GM19463 (cell line): ENCODE results near the gene SELENOS.
"Not testable (repeated sequence)": the region's sequence is repeated elsewhere in the genome, so short reads cannot be mapped to it uniquely, and the experiment has no call there.

Experiments
- ATAC-seq: cut with Tn5 transposase; IDR thresholded peaks from one replicate; pipeline ENCODE4 v1.9.1; 2021; ENCODE audit warnings: mild to moderate bottlenecking, moderate library complexity; ENCODE audit not compliant: unreplicated experiment

The SELENOS gene

DNA sequence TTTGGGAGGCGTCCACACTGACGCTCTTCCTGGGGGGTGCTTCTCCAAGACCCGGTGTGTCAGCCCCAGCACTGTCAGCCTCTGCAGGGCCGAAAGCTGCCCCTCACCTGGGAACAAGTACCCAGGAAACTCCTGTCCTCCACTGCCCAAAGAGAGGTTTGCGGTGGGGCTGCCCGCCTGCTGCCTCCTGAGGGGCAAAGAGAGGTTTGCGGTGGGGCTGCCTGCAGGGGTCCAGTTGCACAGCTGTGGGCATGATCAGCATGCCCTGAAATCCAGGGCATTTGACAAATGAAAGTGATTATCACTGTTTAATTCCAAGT lies 32.8 kb upstream of the SELENOS start:
- ATAC-seq = no peak

DNA sequence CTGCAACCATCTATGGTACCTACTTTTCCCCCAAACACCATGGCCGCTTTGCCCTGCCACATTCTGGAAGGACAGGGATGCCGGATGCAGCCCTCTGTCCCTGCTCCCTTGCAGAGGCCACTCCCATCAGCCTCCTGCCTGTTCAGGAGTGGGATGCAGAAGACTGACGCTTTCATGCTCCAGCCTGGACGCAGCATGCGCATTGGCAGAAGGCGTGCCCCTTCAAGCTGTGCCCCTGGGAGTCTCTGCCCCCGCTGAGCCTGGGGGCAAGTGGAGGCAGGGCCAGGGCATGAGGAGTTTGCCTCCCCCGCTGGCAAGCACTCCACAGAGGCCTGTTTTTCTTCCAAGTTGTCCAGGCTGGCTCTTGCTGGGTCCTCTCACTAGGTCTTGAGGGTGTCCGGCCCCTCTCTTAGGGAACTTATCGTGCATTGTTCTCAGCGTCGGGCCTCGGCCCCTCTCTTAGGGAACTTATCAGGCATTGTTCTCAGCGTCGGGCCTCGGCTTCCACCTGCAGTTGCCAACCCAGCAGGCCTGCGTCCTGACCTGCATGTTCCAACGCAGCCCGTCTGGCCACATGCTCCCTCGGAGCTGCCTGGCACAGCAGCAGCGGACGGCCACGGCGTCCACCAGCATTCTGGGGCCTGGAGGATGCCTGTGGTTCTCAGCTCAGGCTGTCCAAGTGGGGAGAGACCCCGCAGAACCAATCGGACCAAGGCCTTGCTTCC lies 32.3 kb upstream of the SELENOS start:
- ATAC-seq = no peak

DNA sequence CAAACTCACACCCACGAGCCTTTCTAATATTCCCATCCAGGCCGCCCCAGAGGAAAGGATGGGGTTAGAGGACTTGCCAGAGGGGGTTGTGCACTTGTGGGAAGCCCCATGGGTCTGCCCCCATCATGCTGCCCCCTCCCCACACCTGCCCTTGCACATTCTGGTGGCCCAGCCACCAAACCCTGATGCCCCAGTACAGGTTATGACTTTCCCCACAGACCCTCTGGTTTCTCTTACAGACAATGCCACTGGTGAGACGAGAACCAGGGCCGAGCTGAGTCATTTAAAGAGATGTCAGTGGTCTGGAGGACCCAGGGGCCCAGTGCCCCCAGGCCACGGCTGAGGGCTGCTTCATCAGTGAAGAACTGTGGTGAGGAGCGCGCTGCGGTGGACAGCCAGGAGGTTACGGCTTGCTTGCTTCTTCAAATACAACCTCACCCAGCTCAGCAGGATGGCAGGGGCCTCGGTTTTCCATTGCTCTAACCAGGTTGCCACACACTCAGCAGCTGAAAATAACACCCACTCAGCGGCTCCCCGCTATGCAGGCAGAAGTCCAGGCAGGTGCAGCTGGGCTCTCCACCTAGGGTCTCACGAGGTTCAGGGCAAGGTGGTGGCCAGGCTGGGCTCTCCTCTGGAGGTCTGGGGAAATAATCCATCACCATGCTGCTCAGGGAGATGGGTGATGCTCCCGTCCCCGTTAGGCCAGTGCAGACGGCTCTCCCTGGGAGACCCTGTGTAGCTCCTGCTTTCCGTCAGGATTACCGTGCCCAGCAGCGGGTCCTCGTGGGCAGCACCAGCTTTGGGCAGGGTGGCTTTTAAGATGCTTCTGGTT lies 31.5 kb upstream of the SELENOS start:
- ATAC-seq = no peak

DNA sequence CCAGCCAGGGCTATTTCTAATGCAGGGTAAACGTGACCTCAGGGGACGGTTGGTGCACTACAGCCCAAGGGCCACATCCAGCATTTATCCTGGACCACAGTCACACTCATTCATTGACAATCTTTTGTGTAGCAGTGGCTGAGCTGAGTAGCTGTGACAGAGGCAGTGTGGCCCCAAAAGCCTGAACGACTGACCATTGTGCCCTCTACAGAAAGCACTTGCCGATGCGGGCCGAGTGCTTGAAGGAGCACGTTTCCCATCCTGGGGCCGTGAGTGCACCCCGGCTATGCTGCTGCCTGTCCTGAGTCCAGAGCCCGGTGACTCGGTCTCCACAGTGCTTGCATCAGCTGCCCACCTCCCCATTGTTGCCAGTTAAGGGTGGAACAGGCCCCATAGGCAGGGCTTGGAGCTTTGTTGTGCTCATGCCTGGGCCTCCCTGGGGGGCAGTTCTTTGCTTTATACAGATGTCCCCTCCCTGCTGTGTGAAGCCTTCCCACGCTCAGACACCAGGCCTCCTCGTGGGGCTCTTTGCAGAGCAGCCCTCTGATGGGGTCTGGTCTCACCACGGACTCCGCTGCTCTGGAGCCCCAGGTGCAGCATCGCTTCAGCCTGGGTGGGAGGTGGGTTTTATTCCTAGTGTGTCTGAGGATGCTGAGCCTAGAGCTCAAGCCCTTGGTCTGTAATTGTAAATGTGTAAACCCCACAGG lies 30.8 kb upstream of the SELENOS start:
- no peak for ATAC-seq

DNA sequence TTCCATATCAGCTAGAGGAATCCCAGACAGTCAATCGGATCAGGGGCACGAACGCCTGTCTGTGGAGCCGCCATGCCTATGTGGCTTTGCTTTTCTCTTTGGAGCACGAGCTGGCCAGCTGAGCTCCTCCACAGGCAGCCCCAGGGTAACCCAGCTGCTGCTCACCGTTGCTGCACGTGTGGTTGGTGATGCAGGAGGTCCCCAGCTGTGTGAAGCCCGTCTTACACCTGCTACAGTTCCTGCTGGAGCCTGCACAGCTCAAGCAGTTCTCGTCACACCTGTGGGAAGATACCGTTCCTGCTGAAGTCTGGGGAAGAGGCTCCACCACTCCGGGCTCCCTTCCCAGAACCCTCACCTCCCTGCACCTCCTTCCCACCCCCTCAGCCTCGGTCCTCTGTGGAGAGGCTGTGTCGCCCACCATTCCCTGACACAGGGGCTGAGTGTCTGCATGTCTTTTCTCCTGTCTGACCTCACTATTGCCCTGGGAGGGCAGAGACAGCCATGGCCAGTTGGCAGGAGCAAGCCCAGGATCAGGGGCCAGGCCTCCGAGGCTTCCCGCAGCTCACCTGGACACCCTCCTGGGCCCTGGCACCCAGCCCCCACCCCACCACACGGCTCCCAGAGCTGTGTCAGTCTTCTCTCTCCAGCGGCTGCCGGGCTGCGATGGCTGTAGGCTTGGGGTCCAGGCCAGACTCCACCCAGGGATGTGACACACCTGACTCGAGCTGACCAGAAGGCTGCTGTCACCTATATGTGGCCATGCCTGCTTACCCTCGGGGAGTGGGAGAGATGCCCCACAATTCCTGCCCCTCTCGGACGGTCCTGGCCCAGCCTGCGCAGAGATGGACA lies 30.0 kb upstream of the SELENOS start:
- no peak for ATAC-seq

DNA sequence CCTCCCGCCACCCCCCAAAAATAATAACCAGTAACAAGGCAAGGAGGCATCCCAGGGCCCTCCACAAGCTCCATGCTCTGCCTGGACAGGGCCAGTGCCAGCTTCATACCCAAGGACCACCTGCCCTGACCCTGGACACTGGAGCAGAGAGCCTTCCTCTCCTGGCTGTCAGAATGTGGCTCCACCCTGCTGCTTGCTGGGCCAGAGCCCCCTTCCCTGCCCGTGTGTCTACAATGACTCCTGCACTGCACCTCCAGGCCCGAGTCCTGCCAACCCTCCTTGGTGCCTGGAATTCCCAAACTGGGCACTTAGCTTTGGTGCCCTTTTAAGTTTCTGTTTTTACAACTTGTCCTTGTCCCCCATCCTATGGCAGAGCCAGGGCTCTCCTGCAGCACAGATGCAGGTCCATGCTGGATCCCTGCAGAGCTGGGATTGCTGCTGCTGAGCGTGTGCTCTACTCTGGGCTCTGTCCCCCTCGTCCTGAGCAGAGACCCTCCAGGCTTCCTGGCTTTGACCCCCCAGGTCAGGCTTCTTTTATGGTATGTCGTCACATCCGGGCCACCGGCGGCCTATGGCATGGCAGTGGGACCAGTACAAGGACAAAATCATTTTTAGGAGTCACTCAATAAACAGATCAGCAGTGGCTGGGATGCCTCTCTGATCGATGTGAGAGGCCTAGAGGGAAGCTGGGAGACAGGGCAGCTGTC lies 29.2 kb upstream of the SELENOS start:
- no peak for ATAC-seq

DNA sequence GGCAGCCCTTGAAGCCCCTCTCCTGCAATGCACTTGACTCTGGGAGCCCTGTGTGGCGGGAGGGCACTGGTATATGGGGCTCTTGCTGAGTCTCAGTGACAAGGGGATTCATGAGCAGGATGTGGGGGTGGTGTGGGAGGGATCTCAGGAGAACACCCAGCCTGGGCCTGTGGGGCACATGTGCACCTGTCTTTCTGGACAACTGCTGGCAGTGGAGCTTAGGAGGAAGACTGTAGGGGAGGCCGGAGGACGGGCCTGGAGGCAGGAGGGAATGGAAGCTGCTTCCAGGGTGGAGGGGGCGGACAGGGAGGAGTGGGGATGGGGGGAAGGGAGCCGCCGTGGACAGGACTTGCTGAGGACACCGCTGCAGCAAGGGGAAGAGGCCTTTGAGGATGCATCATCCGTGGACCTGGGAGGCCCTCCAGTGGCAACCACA lies 28.6 kb upstream of the SELENOS start:
- ATAC-seq = no peak

DNA sequence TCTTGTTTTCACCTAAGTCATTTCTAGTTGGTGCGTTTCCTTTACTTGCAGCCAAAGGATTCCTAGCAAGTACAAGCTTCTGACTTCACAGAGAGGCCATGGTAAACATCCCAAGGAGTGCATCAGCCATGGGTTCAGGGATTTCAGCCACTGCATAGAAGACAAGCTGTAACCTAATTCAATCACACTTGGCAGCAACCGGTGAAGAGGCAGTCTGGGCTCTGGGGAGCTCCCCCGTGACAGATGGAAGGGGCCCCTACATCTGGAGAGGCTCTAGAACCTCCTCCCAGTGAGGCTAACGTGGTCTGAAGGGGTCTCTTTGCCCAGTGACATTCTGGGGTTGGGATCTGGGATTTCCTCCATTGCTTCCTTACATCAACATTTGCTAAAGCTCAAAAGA lies 26.1 kb upstream of the SELENOS start:
- ATAC-seq = no peak

DNA sequence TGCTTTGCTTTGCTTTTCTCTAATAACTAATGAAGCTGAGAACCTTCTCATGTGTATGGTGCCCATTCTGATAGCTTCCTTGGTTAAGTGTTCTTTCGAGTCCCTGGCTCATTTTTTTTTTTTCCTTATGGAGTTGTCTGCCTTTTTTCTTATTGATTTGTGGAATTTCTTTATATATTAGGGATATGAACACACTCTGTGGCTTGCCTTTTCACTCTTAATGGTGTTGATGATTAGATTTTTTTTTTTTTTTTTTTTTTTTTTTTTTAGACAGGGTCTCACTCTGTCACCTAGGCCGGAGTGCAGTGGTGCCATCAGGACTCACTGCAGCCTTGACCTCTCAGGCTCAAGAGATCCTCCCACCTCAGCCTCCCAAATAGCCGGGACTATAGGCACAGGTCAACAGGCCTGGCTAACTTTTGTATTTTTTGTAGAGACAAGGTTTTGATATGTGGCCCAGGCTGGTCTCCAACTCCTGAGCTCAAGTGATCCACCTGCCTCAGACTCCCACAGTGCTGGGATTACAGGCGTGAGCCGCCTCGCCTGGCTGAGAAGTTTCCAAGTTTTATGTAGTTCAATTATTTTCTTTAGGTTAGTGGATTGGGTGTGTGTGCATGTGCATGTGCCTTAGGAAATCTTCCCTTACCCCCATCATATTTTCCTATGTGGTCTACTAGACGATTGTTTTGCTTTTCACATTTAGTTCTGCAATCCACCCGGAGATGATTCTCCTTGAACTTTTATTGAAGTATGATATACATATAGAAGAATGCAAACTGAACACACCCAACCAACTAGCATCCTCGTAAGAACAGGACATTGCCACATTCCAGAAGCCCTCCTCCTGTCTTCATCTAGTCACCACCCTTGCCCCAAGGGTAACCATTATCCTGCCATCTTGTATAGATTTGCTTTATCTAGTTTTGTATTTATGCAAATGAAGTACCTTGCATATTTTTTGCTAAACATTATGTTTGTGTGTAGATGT lies 19.4 kb upstream of the SELENOS start:
- ATAC-seq = no peak

DNA sequence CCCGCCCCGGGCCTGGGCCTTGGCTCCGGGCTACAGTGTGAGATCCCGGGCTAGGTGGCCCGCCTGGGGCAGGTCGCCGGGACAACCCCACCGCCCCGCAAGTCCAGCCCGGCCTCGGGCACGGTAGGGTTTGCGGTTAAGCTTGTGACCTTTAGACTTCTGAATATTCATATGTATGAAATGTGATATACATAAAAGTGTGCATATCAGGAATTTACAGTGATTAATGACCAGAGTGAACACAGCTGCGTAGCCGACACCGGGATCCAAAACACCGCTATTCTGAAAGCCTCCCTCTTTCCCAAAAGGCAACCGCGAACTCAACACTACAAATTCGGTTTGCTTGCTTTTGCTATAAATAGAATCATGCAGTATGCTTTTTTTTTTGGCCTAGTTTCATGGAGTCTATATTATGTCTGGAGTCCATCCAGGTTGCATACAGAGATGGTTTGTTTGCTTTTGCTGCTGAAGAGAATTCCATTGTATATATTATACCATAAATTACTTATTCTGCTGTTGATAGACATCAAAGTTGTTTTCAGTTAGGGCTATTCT lies 18.4 kb upstream of the SELENOS start:
- ATAC-seq = no peak

DNA sequence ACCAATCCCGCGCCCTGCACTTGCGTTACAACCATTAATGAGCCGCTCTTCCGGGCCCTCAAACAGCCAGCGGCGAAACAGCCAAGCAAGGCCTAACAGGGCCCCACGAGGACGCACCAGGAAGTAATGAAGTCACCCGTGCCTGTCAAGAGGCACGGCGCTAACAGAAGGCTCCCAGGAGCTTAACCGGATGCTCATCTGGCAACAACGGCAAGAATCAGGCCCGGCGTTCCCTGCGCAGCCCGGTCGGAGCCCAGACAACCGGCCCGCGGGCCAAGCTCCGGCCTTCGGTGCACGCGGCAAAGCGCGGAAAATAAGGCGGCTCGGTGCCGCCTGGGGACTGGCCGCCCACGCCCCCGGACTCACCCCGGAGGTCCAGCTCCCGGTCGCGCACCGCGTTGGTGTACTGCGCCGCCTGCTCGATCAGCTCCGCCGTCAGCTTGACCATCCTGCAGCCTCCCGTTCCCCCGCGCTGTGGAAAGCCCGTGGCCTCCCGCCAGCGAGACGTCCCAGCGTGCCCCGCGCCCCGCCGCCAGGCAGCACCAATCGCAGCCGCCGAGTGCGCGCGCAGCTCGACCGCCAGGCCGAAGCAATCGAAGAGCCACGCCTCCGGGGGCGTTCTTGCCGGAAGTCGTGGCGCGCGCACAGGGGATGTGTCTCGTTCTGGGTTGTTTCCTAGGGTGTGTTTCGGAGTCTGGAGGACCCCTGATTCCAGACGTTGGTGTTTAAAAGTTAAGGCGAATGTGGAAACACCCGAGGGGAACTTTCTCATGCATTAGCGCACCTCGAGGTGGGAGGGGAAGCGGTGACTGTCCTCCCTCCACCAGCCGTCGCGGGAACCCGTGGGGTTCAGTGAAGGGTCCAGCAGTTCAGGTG lies 17.7 kb upstream of the SELENOS start, which contains the start of gene SNRPA1:
SNRPA1 (minus strand) TSS at position 518 of the 876 bp plus-strand sequence; CDS start at position 448, 70 bp downstream.
- ATAC-seq = peak; percentile 71

DNA sequence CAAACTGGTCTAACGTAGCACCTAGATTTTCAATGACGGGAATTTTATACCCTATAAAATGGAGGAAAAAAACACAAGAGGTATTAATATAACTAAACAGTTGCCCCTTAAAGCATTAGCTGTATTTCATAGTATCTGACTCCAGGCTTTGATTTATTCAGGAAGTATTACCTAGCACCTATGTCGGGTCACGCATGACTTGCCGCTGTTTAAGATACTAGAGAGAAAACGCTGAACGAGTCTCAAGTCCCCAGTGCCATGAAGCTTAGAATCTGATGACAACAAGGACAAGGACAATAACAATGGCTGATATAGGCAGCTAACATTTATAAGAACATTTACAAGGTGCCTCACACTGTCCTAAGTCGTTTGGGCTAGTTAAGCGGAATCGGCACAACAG lies 15.8 kb upstream of the SELENOS start:
- no peak for ATAC-seq

DNA sequence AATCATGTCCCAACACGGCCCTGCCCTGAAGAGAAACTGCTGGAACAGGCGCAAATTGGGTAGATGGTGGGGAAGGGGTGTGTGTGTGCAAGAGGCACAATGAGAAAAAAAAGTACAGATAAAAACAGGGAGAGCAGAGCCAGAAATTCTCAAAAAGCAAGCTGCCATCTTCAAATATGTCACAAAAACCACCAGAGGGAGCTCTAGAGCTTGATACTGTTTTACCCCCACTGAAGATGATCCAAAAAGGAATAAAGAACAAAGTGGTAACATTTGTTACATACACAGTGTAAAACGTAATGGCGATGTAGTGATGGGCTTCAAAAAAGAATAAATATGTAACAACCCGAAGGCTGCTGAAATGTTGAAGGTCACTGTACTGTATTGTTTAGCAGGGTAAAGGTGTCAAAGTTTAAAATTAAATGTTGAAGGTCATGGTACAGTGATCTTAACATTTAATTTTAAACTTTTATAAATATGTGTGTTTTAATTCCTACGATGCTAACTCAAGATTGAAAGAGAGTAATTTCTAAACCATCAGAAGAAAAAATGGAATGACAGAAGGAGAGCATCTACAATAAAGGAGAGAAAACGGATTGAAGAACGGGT lies 11.7 kb upstream of the SELENOS start:
- ATAC-seq = peak; percentile 41

DNA sequence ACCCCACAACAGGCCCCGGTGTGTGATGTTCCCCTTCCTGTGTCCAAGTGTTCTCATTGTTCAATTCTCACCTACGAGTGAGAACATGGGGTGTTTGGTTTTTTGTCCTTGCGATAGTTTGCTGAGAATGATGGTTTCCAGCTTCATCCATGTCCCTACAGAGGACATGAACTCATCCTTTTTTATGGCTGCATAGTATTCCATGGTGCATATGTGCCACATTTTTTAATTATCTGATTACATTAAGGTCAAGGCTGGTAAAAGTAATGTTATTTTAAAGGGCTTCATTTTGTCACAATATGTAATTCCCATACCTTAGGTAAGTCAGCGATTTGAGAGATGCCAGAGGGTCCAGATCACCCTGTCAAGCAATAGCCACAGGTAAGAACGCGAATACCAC lies 10.1 kb upstream of the SELENOS start:
- ATAC-seq = not testable (repeated sequence)

DNA sequence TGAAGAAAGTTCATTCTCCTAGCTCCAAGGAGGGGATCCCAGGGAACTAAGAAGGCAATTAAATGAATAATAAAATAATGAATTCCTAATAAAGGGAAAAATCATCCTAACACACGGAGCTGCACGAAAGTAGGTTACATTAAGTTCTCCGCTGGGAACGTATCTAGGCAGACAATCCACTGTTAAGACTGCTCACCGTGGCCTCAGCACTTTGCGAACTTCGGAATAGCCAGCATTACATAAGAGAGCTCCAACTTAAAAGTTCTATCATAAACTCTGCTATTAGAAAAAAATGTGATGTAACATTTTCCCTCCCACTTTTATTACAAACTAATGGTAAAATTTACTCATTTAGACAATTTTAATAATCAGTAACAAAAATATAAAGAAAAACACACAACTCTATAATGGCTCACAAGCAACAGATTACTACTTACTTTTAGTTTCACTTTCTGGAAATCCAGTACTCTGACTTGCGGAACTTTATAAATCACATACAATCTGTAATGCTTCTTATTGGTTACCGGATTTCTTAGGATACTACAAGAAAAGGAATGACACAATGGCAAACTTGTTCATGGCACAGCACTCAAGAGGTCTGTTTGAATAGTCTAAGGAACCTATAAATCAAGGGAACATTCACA lies 9.3 kb upstream of the SELENOS start:
- ATAC-seq = no peak

DNA sequence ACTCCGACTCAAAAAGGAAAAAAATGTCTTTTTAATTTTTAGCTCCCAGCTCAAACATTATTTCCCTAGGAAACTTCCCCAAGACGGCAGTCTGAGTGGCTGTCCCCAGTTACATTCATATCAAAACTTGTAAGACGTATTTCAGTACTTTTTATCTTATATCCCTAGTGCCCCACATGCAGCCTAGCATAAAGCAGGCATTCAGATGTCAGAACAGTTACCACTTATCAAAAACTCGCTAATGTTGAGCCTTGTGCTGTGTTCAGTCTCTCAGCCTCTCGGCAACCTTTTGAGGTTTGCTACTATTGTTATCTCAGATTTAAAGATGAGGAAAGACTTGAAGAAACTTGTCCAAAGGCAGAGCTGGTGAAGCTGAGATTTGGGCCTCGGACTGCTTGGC lies 6.6 kb upstream of the SELENOS start:
- no peak for ATAC-seq

DNA sequence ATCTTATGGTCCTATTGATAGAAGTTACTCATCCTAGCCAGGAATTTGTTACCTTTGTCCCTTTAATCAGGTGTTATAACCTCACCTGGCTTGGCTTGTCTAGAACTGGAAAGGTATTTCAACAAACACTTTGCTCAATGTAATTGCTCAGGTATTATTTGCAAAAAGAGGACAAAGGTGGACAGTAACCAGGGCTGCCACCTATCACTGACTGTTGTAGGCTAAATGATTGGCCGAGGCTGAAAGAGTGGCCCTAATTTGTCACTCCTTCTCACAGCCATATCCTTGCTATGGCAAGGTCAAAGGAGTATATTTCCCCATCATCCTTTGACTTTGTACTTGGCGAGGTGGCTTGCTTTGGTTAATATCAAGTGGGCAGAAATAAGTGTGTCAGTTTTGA lies 2.7 kb upstream of the SELENOS start:
- ATAC-seq = no peak
